K562 (cell line): ENCODE measurements around the gene PA2G4. TPM values are rescaled to one million over a fixed set of nuclear protein-coding genes. Genes with fewer than 3 reads are reported as not detected.
"Not testable (repeated sequence)": the region's sequence is repeated elsewhere in the genome, so short reads cannot be mapped to it uniquely, and the experiment has no call there.

Experiments
- ATAC-seq: fragments of 200-7000 bp; cut with Tn5 transposase; 3 replicates; pipeline ENCODE4 v1.9.1; 2020; ENCODE audit warnings: moderate library complexity
- BruUV-seq: library from RNA; stranded (reverse); fragments of 400-500 nt; replicated peaks from 2 replicates; lab custom pipeline; 2021; lab: Mats Ljungman, UMichigan
- CTCF ChIA-PET: fragments of 300-600 bp; formaldehyde crosslinking; extraction: SDS; loops from one replicate; lab custom pipeline; 2021; ENCODE audit warnings: low intra/inter-chr PET ratio; lab: Yijun Ruan, JAX
- POLR2A ChIA-PET: fragments of 300-600, 350-650 bp; sonication (Branson Sonifier 250); formaldehyde crosslinking; extraction: SDS; loops from one replicate; lab custom pipeline; 2021; ENCODE audit warnings: antibody characterized with exemption, inconsistent platforms; lab: Yijun Ruan, JAX
- DNase-seq, 4 experiments: peaks; one replicate each; pipeline versions ENCODE4 v3.0.0 to v3.0.0-alpha.2; 2011 to 2018; ENCODE audit warnings: low spot score in 3 of 4, mixed read lengths in 3 of 4; ENCODE audit errors: extremely low read depth in 1 of 4
- FAIRE-seq: peaks from 2 replicates; lab custom pipeline; 2011; peaks lifted over from hg19 to GRCh38; lab: Jason Lieb, UNC
- H2AFZ ChIP-seq: 2 replicates; pipeline ENCODE4 v1.6.0; 2011; ENCODE audit warnings: low read depth, low read length, control low read depth, inconsistent platforms
- H3K27ac ChIP-seq: fragments of 200-600 bp; 3 replicates; pipeline ENCODE4 v1.8.0; 2011; ENCODE audit warnings: low read depth, mild to moderate bottlenecking, control low read depth, inconsistent platforms, low read length, moderate library complexity, mixed read lengths; ENCODE audit errors: extremely low read depth
- H3K27me3 ChIP-seq, 2 experiments: fragments of 300-600 bp in 1 of 2; 2 replicates in 1 of 2; 3 replicates in 1 of 2; pipeline versions ENCODE4 v1.6.0 to v1.8.0; 2011; ENCODE audit warnings: inconsistent platforms in 2 of 2, low read length in 2 of 2, mild to moderate bottlenecking in 1 of 2, mixed read lengths in 1 of 2, moderate library complexity in 1 of 2; ENCODE audit not compliant: control insufficient read depth in 2 of 2, insufficient read depth in 2 of 2
- H3K36me3 ChIP-seq: fragments of 300-600 bp; 3 replicates; pipeline ENCODE4 v1.8.0; 2011; ENCODE audit warnings: mild to moderate bottlenecking, low read length, inconsistent platforms; ENCODE audit not compliant: control insufficient read depth, insufficient read depth
- H3K4me1 ChIP-seq, 2 experiments: fragments of 200-600 bp in 1 of 2; replicated peaks in 1 of 2; 2 replicates in 1 of 2; 3 replicates in 1 of 2; pipeline versions ENCODE4 v1.5.1 to v1.8.0; 2011; ENCODE audit warnings: inconsistent platforms in 2 of 2, low read length in 2 of 2, mild to moderate bottlenecking in 1 of 2, mixed read lengths in 1 of 2, moderate library complexity in 1 of 2; ENCODE audit not compliant: control insufficient read depth in 2 of 2, insufficient read depth in 2 of 2
- H3K4me2 ChIP-seq: 2 replicates; pipeline ENCODE4 v1.6.1; 2011; ENCODE audit warnings: low read length, control low read depth, inconsistent platforms, mixed read lengths; ENCODE audit not compliant: insufficient read depth
- H3K4me3 ChIP-seq: fragments of 200-600 bp; sonication (generic), shearing (Covaris generic); 2 replicates; pipeline ENCODE4 v1.5.1; 2016; ENCODE audit warnings: control low read depth, inconsistent platforms
- H3K79me2 ChIP-seq: fragments of 200-600 bp; 3 replicates; pipeline ENCODE4 v1.8.0; 2011; ENCODE audit warnings: low read length, inconsistent platforms; ENCODE audit not compliant: control insufficient read depth, insufficient read depth
- H3K9ac ChIP-seq, 2 experiments: 2 replicates each; pipeline versions ENCODE4 v1.6.0 to v1.6.1; 2011; ENCODE audit warnings: low read depth in 2 of 2, low read length in 2 of 2, control low read depth in 1 of 2, inconsistent platforms in 1 of 2, mild to moderate bottlenecking in 1 of 2, mixed read lengths in 1 of 2; ENCODE audit not compliant: insufficient read depth in 1 of 2
- H3K9me1 ChIP-seq: one replicate; pipeline ENCODE4 v1.6.0; 2011; ENCODE audit warnings: inconsistent platforms, mild to moderate bottlenecking, low read length, moderate library complexity; ENCODE audit not compliant: control insufficient read depth, insufficient read depth
- H3K9me3 ChIP-seq: replicated peaks from 2 replicates; pipeline ENCODE4 v1.5.1; 2011; ENCODE audit warnings: low read depth, low read length, inconsistent platforms; ENCODE audit not compliant: control insufficient read depth, insufficient read depth
- H4K20me1 ChIP-seq: replicated peaks from 2 replicates; pipeline ENCODE4 v1.6.1; 2011; ENCODE audit warnings: low read length, inconsistent platforms, mixed read lengths; ENCODE audit not compliant: control insufficient read depth, insufficient read depth
- BRD4 ChIP-seq: fragments of 200-600 bp; sonication (generic); IDR thresholded peaks from 2 replicates; pipeline ENCODE4 v1.6.1; 2017; ENCODE audit warnings: inconsistent platforms
- CHD1 ChIP-seq: fragments of 200-600 bp; sonication (generic); IDR thresholded peaks from one replicate; pipeline ENCODE4 v1.6.1; 2012; ENCODE audit warnings: mild to moderate bottlenecking, moderate library complexity, low read length, inconsistent platforms
- GTF2E2 ChIP-seq: fragments of 200-800 bp; sonication (Bioruptor generic); IDR thresholded peaks from 2 replicates; pipeline ENCODE4 v1.6.1; 2016; ENCODE audit warnings: missing genetic modification characterization, missing compliant biosample characterization
- MCM7 ChIP-seq, 2 experiments: fragments of 450-650 bp; IDR thresholded peaks; 2 replicates each; pipeline ENCODE4 v1.6.1; 2016 to 2018
- NRF1 ChIP-seq, 2 experiments: fragments of 450-650 bp; IDR thresholded peaks in 1 of 2; conservative IDR thresholded peaks in 1 of 2; 2 replicates each; pipeline ENCODE4 v1.6.1; 2014; ENCODE audit warnings: mild to moderate bottlenecking in 2 of 2
- RBFOX2 ChIP-seq: fragments of 200-400 bp; formaldehyde crosslinking; IDR thresholded peaks from 2 replicates; pipeline ENCODE4 v1.6.1; 2017; ENCODE audit warnings: low read depth, mild to moderate bottlenecking, low read length, moderate library complexity
- WGBS: fragments of 100-300 bp; shearing (Covaris generic); methylation state at CpG from one replicate; pipeline ENCODE4 v1.1.6; 2016; ENCODE audit warnings: low coverage, mixed read lengths; ENCODE audit not compliant: insufficient coverage; ENCODE audit errors: missing lambda C conversion rate; 5-methylcytosine and 5-hydroxymethylcytosine counted together
- in situ Hi-C: fragments of 300-500 bp; cut with MboI; formaldehyde crosslinking; loops from 4 replicates; pipeline ENCODE4 v1.15.0; 2018; ENCODE audit warnings: inconsistent platforms, mixed read lengths
- intact Hi-C: fragments of 100-400 bp; cut with micrococcal nuclease; formaldehyde crosslinking; loops from 2 replicates; pipeline ENCODE4 v1.14.2; 2022
- polyA plus RNA-seq, 8 experiments: library from polyadenylated mRNA; depleted of rRNA in 4 of 8; stranded (reverse) in 5 of 8; unstranded in 3 of 8; fragments of >200 nt; fragmentation: Nextera tagmentation in 2 of 8; fragmentation: Illumina TruSeq in 1 of 8; extraction: Ambion mirVana in 2 of 8; extraction: Trizol in 1 of 8; gene quantifications; 2 replicates each; pipeline versions ENCODE4 v1.2.1 to v1.2.3, GENCODE V29; 2011 to 2014; ENCODE audit warnings: inconsistent platforms in 1 of 8, missing spikeins in 1 of 8
- total RNA-seq, 7 experiments: library from RNA; depleted of rRNA in 6 of 7; stranded (reverse); fragments of >200 nt in 6 of 7; fragmentation: Illumina TruSeq in 2 of 7; extraction: Trizol in 2 of 7; gene quantifications; 2 replicates each; pipeline versions ENCODE4 v1.2.1 to v1.2.3, GENCODE V29; 2011 to 2021; ENCODE audit warnings: low replicate concordance in 1 of 7
- TF ChIP-seq, protein P1 (sequence below), 2 experiments: fragments of 450-650 bp; IDR thresholded peaks; 2 replicates each; pipeline ENCODE4 v1.6.1; 2016

Gene PA2G4
- total and polyA plus RNA-seq, 9 of the 15 experiments (the other 6 are each of a cell fraction or from before 2014, with no cell fraction given), result 230 to 925 (median 638) TPM

DNA sequence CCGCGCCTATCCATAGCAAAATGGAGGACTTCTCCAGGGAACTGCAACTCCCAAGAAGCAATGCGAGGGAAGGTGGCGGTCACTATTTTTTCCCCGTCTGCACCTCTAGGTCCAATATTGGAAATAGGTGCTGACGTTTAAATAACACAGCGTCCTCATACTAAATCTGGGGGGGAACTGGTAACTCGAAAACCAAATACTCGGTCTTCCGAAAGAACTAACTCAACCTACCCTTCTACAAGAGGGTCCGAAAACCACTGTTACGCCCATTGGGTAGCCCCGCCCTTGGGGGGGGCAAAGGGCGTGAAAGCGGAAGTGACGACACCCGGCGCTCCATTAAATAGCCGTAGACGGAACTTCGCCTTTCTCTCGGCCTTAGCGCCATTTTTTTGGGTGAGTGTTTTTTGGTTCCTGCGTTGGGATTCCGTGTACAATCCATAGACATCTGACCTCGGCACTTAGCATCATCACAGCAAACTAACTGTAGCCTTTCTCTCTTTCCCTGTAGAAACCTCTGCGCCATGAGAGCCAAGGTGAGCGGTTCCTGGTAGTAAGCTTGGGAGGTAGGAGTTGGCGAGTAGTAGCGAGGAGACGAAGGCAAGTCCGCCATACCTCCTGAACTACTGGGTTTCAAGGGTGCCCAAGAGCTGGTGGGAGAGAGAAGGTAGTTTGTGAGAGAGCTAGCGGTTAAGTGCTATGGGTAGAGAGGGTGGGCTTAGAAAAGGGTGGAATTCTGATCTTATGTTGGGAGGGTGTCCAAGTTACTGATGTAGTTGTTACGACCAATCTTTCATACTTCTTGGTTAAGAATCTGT lies 12.1 kb downstream of the PA2G4 start, which contains the start of gene RPL41 (continued):
- TF ChIP-seq GTF2E2, result peak; percentile 98

DNA sequence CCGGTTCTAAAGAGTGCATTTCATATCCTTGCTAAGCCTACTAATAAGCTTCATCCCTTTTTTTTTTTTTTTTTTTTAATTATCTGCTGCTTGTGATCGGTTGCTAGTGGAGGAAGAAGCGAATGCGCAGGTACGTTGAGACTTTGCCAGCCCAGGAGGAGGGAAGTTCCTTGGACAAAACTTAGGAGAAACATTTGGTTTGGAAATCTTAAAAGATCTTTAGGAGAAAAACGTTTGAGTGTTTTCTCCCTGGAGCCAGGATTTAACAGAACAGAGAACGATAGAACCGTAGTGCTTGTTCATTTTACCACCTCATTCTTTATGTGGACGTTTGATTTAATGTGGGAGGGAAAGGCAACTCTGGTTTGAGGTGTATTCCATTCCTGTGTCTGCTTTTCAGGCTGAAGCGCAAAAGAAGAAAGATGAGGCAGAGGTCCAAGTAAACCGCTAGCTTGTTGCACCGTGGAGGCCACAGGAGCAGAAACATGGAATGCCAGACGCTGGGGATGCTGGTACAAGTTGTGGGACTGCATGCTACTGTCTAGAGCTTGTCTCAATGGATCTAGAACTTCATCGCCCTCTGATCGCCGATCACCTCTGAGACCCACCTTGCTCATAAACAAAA lies 12.8 kb downstream of the PA2G4 start:
- Histone ChIP-seq H3K79me2 (peaks cover 28% of the 10 kb centered on the region), H3K36me3 (peaks cover 48% of the 10 kb centered on the region), H3K27ac (peak overlapping the region; percentile 97), H3K4me3 (peak overlapping the region; percentile 59), H3K4me1 (peaks cover 16 to 17% of the 10 kb centered on the region in 2 experiments), H3K4me2 (peak overlapping the region; percentile 95), H3K9ac (peak overlapping the region; percentile 90 to 97)
- H3K9me3 ChIP-seq, H4K20me1 ChIP-seq, H3K27me3 ChIP-seq, BruUV-seq, H3K9me1 ChIP-seq, H2AFZ ChIP-seq, in situ Hi-C loops, FAIRE-seq: not testable (repeated sequence)
- intact Hi-C loops, result loop anchor here (5.0 kb wide), 2 partner anchors 40 to 520 kb away; partner anchors contain the start of gene MYL6
- CTCF ChIA-PET, result interaction anchor here (3.4 to 3.8 kb wide), 2 partner anchors 73 to 107 kb away, joined by 18 to 36 read pairs; partner anchors contain the start of genes NABP2 and SMARCC2
- DNase-seq (peak in 1 of 4 experiments; percentile 45), ATAC-seq (peak; percentile 1; the same call in 1 of the 3 replicates)
- WGBS, result under 1% methylated on average over 10 of the region's 16 CpGs
- TF ChIP-seq BRD4 (peak; percentile 12; the same call in 1 of the 2 replicates), CHD1 (peak; percentile 65), RBFOX2 (peak; percentile 41), NRF1 (conservative IDR thresholded peaks at IDR 0.05 in 1 of 2, IDR thresholded peaks at IDR 0.05 in 1 of 2) (peak; percentile 39 to 44; a peak in 3 of 4 replicates), MCM7 (IDR thresholded peaks at IDR 0.05) (0 out of 4 replicates have a peak, but pooled peaks of 1 of the 2 experiments have one; percentile 14)
- TF ChIP-seq, protein P1, sequence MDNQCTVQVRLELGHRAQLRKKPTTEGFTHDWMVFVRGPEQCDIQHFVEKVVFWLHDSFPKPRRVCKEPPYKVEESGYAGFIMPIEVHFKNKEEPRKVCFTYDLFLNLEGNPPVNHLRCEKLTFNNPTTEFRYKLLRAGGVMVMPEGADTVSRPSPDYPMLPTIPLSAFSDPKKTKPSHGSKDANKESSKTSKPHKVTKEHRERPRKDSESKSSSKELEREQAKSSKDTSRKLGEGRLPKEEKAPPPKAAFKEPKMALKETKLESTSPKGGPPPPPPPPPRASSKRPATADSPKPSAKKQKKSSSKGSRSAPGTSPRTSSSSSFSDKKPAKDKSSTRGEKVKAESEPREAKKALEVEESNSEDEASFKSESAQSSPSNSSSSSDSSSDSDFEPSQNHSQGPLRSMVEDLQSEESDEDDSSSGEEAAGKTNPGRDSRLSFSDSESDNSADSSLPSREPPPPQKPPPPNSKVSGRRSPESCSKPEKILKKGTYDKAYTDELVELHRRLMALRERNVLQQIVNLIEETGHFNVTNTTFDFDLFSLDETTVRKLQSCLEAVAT (IDR thresholded peaks at IDR 0.05), result peak in 1 of 2 experiments; percentile 5; a peak in 1 of 4 replicates
- POLR2A ChIA-PET, result interaction anchor here (0.6 to 5.3 kb wide), 25 partner anchors 10 to 378 kb away, joined by 3 to 125 read pairs (median 8); partner anchors contain the start of genes COQ10A, ESYT1, MYL6 and PA2G4
